A673 (cell line): Measurements from ENCODE around the gene FAM114A2. TPM values are rescaled to one million over a fixed set of nuclear protein-coding genes. Genes with fewer than 3 reads are reported as not detected.

Experiments used
- BruUV-seq: library from RNA; stranded (reverse); fragments of 400-500 nt; replicated peaks from 2 replicates; lab custom pipeline; 2021; lab: Mats Ljungman, UMichigan
- CTCF ChIA-PET: fragments of 300-600 bp; sonication (Branson Sonifier 250); formaldehyde crosslinking; loops from one replicate; lab custom pipeline; 2022; ENCODE audit warnings: antibody characterized with exemption; lab: Charles Lee
- POLR2A ChIA-PET: fragments of 300-600 bp; sonication (Branson Sonifier 250); formaldehyde crosslinking; loops from one replicate; lab custom pipeline; 2022; ENCODE audit warnings: antibody characterized with exemption; ENCODE audit not compliant: low non-redundant PET; lab: Charles Lee
- DNase-seq: peaks from one replicate; pipeline ENCODE4 v3.0.0-alpha.2; 2015; ENCODE audit warnings: low spot score
- H3K27ac ChIP-seq: fragments of 200-600 bp; sonication (generic); 2 replicates; pipeline ENCODE4 v1.5.1; 2016; ENCODE audit warnings: mixed run types, low read depth, mild to moderate bottlenecking, mixed read lengths, antibody characterized with exemption, low read length; ENCODE audit not compliant: poor library complexity, severe bottlenecking
- H3K27me3 ChIP-seq: fragments of 200-600 bp; sonication (generic); replicated peaks from 2 replicates; pipeline ENCODE4 v1.6.1; 2017; ENCODE audit warnings: mixed run types, low read depth, mild to moderate bottlenecking, mixed read lengths, antibody characterized with exemption, low read length; ENCODE audit not compliant: insufficient read depth, poor library complexity
- H3K36me3 ChIP-seq: fragments of 200-600 bp; sonication (generic); 2 replicates; pipeline ENCODE4 v1.6.1; 2016; ENCODE audit warnings: mixed run types, mild to moderate bottlenecking, mixed read lengths, antibody characterized with exemption, low read length; ENCODE audit not compliant: insufficient read depth, poor library complexity, severe bottlenecking
- H3K4me1 ChIP-seq: fragments of 200-600 bp; sonication (generic); 2 replicates; pipeline ENCODE4 v1.6.1; 2017; ENCODE audit warnings: mixed run types, mild to moderate bottlenecking, mixed read lengths, antibody characterized with exemption, low read length; ENCODE audit not compliant: insufficient read depth, poor library complexity, severe bottlenecking
- H3K4me3 ChIP-seq: fragments of 200-600 bp; sonication (generic); 2 replicates; pipeline ENCODE4 v1.5.1; 2016; ENCODE audit warnings: low read depth, mixed run types, mild to moderate bottlenecking, mixed read lengths, low read length; ENCODE audit not compliant: poor library complexity, severe bottlenecking
- H3K9me3 ChIP-seq: fragments of 200-600 bp; sonication (generic); 2 replicates; pipeline ENCODE4 v1.6.1; 2016; ENCODE audit warnings: mixed run types, low read depth, mild to moderate bottlenecking, mixed read lengths, antibody characterized with exemption, low read length; ENCODE audit not compliant: poor library complexity, severe bottlenecking
- CTCF ChIP-seq: fragments of 300-800, 200-600 bp; sonication (generic); conservative IDR thresholded peaks from 2 replicates; pipeline ENCODE4 v1.5.1; 2017; ENCODE audit warnings: low read depth, mild to moderate bottlenecking, antibody characterized with exemption, low read length, moderate library complexity, mixed read lengths
- EZH2 ChIP-seq: fragments of 200-600 bp; sonication (generic); IDR thresholded peaks from 2 replicates; pipeline ENCODE4 v1.6.1; 2017; ENCODE audit warnings: borderline replicate concordance, low read depth, mild to moderate bottlenecking, mixed read lengths, antibody characterized with exemption, low read length; ENCODE audit not compliant: poor library complexity, severe bottlenecking
- intact Hi-C: fragments of 100-400 bp; cut with micrococcal nuclease; formaldehyde crosslinking; loops from one replicate; pipeline ENCODE4 v1.10.0; 2022; ENCODE audit not compliant: unreplicated experiment
- total RNA-seq: library from RNA; stranded (reverse); gene quantifications from 2 replicates; pipeline ENCODE4 v1.2.3, GENCODE V29; 2021

Gene FAM114A2
- total RNA-seq, 1 experiment from 2014 or later, result 23.5 TPM

GRCh38 chr5:154055201-154055600, 16.5 kb upstream of the FAM114A2 start:
- DNase-seq, result peak; percentile 54
- ChIA-PET POLR2A (no interaction called here), CTCF (no interaction called here)
- Histone ChIP-seq H3K27ac (no peak overlapping the region), H3K27me3 (no peaks in the 10 kb centered on the region), H3K4me3 (no peak overlapping the region), H3K36me3 (peaks cover 3% of the 10 kb centered on the region), H3K9me3 (no peaks in the 10 kb centered on the region), H3K4me1 (peaks cover 19% of the 10 kb centered on the region)
- BruUV-seq, result no TSS peak
- intact Hi-C loops, result loop anchor here (5.0 kb wide), 1 partner anchor 572 kb away; no protein-coding TSS in a partner anchor
- TF ChIP-seq CTCF (no peak), EZH2 (no peak)

- ChIA-PET CTCF (no interaction called here), POLR2A (no interaction called here)
- no peak overlapping the region for H3K4me3 ChIP-seq
- no peaks in the 10 kb centered on the region for H3K27me3 ChIP-seq
- no peaks in the 10 kb centered on the region for H3K9me3 ChIP-seq
- TSS peak; percentile 6 for BruUV-seq
- peaks cover 3% of the 10 kb centered on the region for H3K36me3 ChIP-seq
- intact Hi-C loops, result no loop called here
- no peak for DNase-seq
- H3K27ac ChIP-seq, result no peak overlapping the region
- H3K4me1 ChIP-seq, result peaks cover 22% of the 10 kb centered on the region
- TF ChIP-seq EZH2, result no peak
- no peak for TF ChIP-seq CTCF
Measured at GRCh38 chr5:154053468-154053867, 14.8 kb upstream of the FAM114A2 start.

- Histone ChIP-seq H3K27me3 (no peaks in the 10 kb centered on the region), H3K4me3 (no peak overlapping the region), H3K9me3 (no peaks in the 10 kb centered on the region), H3K27ac (no peak overlapping the region), H3K4me1 (peaks cover 36% of the 10 kb centered on the region), H3K36me3 (peaks cover 3% of the 10 kb centered on the region)
- intact Hi-C loops, result no loop called here
- CTCF ChIA-PET, result no interaction called here
- POLR2A ChIA-PET, result no interaction called here
- TF ChIP-seq EZH2 (no peak), CTCF (no peak)
- DNase-seq, result no peak
- BruUV-seq, result no TSS peak
Measured at GRCh38 chr5:154049636-154050035, 10.9 kb upstream of the FAM114A2 start.
